Mesenchymal stem cell (in vitro differentiated cells and primary cell): Measurements from ENCODE around the gene CYSRT1.

Source experiments
- DNase-seq: peaks from one replicate; pipeline ENCODE4 v3.0.0-alpha.2; 2013
- H2AFZ ChIP-seq: one replicate; pipeline ENCODE4 v1.6.1; 2013; ENCODE audit warnings: low read depth, mild to moderate bottlenecking, control low read depth, inconsistent platforms, low read length, moderate library complexity
- H2AK5ac ChIP-seq: 2 replicates; pipeline ENCODE4 v1.6.1; 2013; ENCODE audit warnings: low read length, moderate library complexity, mild to moderate bottlenecking, inconsistent platforms; ENCODE audit not compliant: severe bottlenecking
- H2BK120ac ChIP-seq: one replicate; pipeline ENCODE4 v1.6.1; 2013; ENCODE audit warnings: low read depth, mild to moderate bottlenecking, inconsistent platforms, low read length, moderate library complexity
- H2BK12ac ChIP-seq, 2 experiments: one replicate each; pipeline ENCODE4 v1.6.1; 2013; ENCODE audit warnings: inconsistent platforms in 2 of 2, low read length in 2 of 2, mild to moderate bottlenecking in 2 of 2, moderate library complexity in 2 of 2, control low read depth in 1 of 2
- H2BK15ac ChIP-seq: one replicate; pipeline ENCODE4 v1.6.1; 2013; ENCODE audit warnings: mild to moderate bottlenecking, low read depth, inconsistent platforms; ENCODE audit not compliant: poor library complexity, severe bottlenecking
- H2BK5ac ChIP-seq: 2 replicates; pipeline ENCODE4 v1.6.1; 2013; ENCODE audit warnings: low read depth, mild to moderate bottlenecking, low read length, control low read depth, inconsistent platforms; ENCODE audit not compliant: poor library complexity, severe bottlenecking
- H3K14ac ChIP-seq, 2 experiments: one replicate each; pipeline ENCODE4 v1.6.1; 2013; ENCODE audit warnings: inconsistent platforms in 2 of 2, low read length in 2 of 2, control low read depth in 1 of 2, mild to moderate bottlenecking in 1 of 2, moderate library complexity in 1 of 2
- H3K18ac ChIP-seq, 2 experiments: one replicate each; pipeline ENCODE4 v1.6.1; 2013; ENCODE audit warnings: inconsistent platforms in 2 of 2, low read length in 2 of 2, control low read depth in 1 of 2, low read depth in 1 of 2, mild to moderate bottlenecking in 1 of 2
- H3K23ac ChIP-seq, 2 experiments: one replicate each; pipeline ENCODE4 v1.6.1; 2013; ENCODE audit warnings: inconsistent platforms in 2 of 2, low read length in 2 of 2, mild to moderate bottlenecking in 2 of 2, moderate library complexity in 2 of 2, control low read depth in 1 of 2
- H3K27ac ChIP-seq: 2 replicates; pipeline ENCODE4 v1.5.1; 2013; ENCODE audit warnings: mild to moderate bottlenecking, moderate library complexity, low read length, control low read depth, inconsistent platforms; ENCODE audit not compliant: poor library complexity, severe bottlenecking
- H3K27me3 ChIP-seq, 2 experiments: 2 replicates each; pipeline versions ENCODE4 v1.6.1 to v1.7.0; 2013; ENCODE audit warnings: low read length in 2 of 2, mild to moderate bottlenecking in 2 of 2, moderate library complexity in 2 of 2, control low read depth in 1 of 2, inconsistent platforms in 1 of 2; ENCODE audit not compliant: control insufficient read depth in 1 of 2, insufficient read depth in 1 of 2
- H3K36me3 ChIP-seq, 2 experiments: 2 replicates each; pipeline versions ENCODE4 v1.6.1 to v1.7.0; 2013; ENCODE audit warnings: low read length in 2 of 2, control low read depth in 1 of 2, inconsistent platforms in 1 of 2, low read depth in 1 of 2, mild to moderate bottlenecking in 1 of 2; ENCODE audit not compliant: insufficient read depth in 2 of 2, control insufficient read depth in 1 of 2
- H3K4ac ChIP-seq, 2 experiments: one replicate each; pipeline ENCODE4 v1.6.1; 2013; ENCODE audit warnings: inconsistent platforms in 2 of 2, low read length in 2 of 2, mild to moderate bottlenecking in 2 of 2, moderate library complexity in 2 of 2, control low read depth in 1 of 2, low read depth in 1 of 2
- H3K4me1 ChIP-seq: 2 replicates; pipeline ENCODE4 v1.6.1; 2013; ENCODE audit warnings: low read depth, low read length, control low read depth; ENCODE audit not compliant: control insufficient read depth, insufficient read depth
- H3K4me2 ChIP-seq: 2 replicates; pipeline ENCODE4 v1.6.1; 2013; ENCODE audit warnings: low read length, mild to moderate bottlenecking, inconsistent platforms; ENCODE audit not compliant: poor library complexity, severe bottlenecking
- H3K4me3 ChIP-seq, 2 experiments: 2 replicates each; pipeline versions ENCODE4 v1.5.1 to v1.7.0; 2013; ENCODE audit warnings: low read length in 2 of 2, mild to moderate bottlenecking in 2 of 2, control low read depth in 1 of 2, low read depth in 1 of 2; ENCODE audit not compliant: insufficient read depth in 1 of 2
- H3K79me1 ChIP-seq: replicated peaks from 2 replicates; pipeline ENCODE4 v1.6.1; 2013; ENCODE audit warnings: mild to moderate bottlenecking, control low read depth, low read length, inconsistent platforms; ENCODE audit not compliant: poor library complexity, severe bottlenecking
- H3K9ac ChIP-seq: 2 replicates; pipeline ENCODE4 v1.7.0; 2013; ENCODE audit warnings: mild to moderate bottlenecking, low read length, moderate library complexity
- H3K9me3 ChIP-seq: 2 replicates; pipeline ENCODE4 v1.7.0; 2013; ENCODE audit warnings: mild to moderate bottlenecking, low read length; ENCODE audit not compliant: control insufficient read depth
- H4K8ac ChIP-seq: one replicate; pipeline ENCODE4 v1.6.1; 2013; ENCODE audit warnings: inconsistent platforms, mild to moderate bottlenecking, low read length, moderate library complexity
- H4K91ac ChIP-seq: one replicate; pipeline ENCODE4 v1.6.1; 2013; ENCODE audit warnings: mild to moderate bottlenecking, low read length, inconsistent platforms
- WGBS: methylation state at CpG from one replicate; pipeline ENCODE4 v1.1.7; 2013; ENCODE audit warnings: mixed read lengths; 5-methylcytosine and 5-hydroxymethylcytosine counted together

The CYSRT1 gene

GRCh38 chr9:137273095-137273490 lies 48.1 kb downstream of the CYSRT1 start:
- no peak overlapping the region for H3K4me2 ChIP-seq
- no peak overlapping the region for H2AFZ ChIP-seq
- H3K23ac ChIP-seq, result no peak overlapping the region
- peaks cover 41% of the 10 kb centered on the region for H3K4me1 ChIP-seq
- H3K14ac ChIP-seq, result no peak overlapping the region
- H2BK5ac ChIP-seq, result no peak overlapping the region
- peaks cover 46 to 64% of the 10 kb centered on the region in 2 experiments for H3K36me3 ChIP-seq
- peaks cover 34% of the 10 kb centered on the region for H3K79me1 ChIP-seq
- no peaks in the 10 kb centered on the region for H3K9me3 ChIP-seq
- no peak overlapping the region for H2BK15ac ChIP-seq
- peak overlapping the region; percentile 44 for H4K91ac ChIP-seq
- no peak overlapping the region for H4K8ac ChIP-seq
- 82% methylated on average over 13 of the region's 13 CpGs for WGBS
- H3K4ac ChIP-seq, result no peak overlapping the region
- H3K9ac ChIP-seq, result no peak overlapping the region
- H2BK12ac ChIP-seq, result no peak overlapping the region
- no peak overlapping the region for H2AK5ac ChIP-seq
- no peak overlapping the region for H3K27ac ChIP-seq
- peaks cover 0 to 6% of the 10 kb centered on the region in 2 experiments for H3K27me3 ChIP-seq
- DNase-seq, result no peak
- H2BK120ac ChIP-seq, result no peak overlapping the region
- H3K4me3 ChIP-seq, result no peak overlapping the region
- H3K18ac ChIP-seq, result no peak overlapping the region

GRCh38 chr9:137273611-137274320 lies 48.8 kb downstream of the CYSRT1 start:
- Histone ChIP-seq H2BK120ac (peak overlapping the region; percentile 21), H3K4ac (no peak overlapping the region), H3K79me1 (peaks cover 33% of the 10 kb centered on the region), H3K4me3 (no peak overlapping the region), H3K4me1 (peaks cover 46% of the 10 kb centered on the region), H3K23ac (peak overlapping the region in 1 of 2 experiments; percentile 48), H3K14ac (no peak overlapping the region), H2BK15ac (no peak overlapping the region), H3K27ac (no peak overlapping the region), H2BK12ac (no peak overlapping the region), H3K18ac (no peak overlapping the region), H3K36me3 (peaks cover 39 to 63% of the 10 kb centered on the region in 2 experiments), H4K91ac (peak overlapping the region; percentile 56), H4K8ac (peak overlapping the region; percentile 7), H2BK5ac (no peak overlapping the region), H3K9ac (no peak overlapping the region), H3K9me3 (no peaks in the 10 kb centered on the region), H2AK5ac (no peak overlapping the region), H3K4me2 (no peak overlapping the region), H3K27me3 (peaks cover 0 to 10% of the 10 kb centered on the region in 2 experiments), H2AFZ (no peak overlapping the region)
- 92% methylated on average over 15 of the region's 15 CpGs for WGBS
- DNase-seq, result no peak

- Histone ChIP-seq H3K79me1 (peaks cover 39% of the 10 kb centered on the region), H3K4ac (peak overlapping the region; percentile 29 to 45), H3K4me2 (no peak overlapping the region), H4K8ac (peak overlapping the region; percentile 16), H3K14ac (no peak overlapping the region), H2BK5ac (no peak overlapping the region), H3K9me3 (no peaks in the 10 kb centered on the region), H3K18ac (peak overlapping the region; percentile 13 to 98), H2BK12ac (peak overlapping the region in 1 of 2 experiments; percentile 97), H3K9ac (no peak overlapping the region), H3K4me1 (peaks cover 53% of the 10 kb centered on the region), H2AFZ (no peak overlapping the region), H2BK120ac (peak overlapping the region; percentile 64), H4K91ac (peak overlapping the region; percentile 99), H3K4me3 (no peak overlapping the region), H3K27me3 (peaks cover 0 to 23% of the 10 kb centered on the region in 2 experiments), H3K27ac (no peak overlapping the region), H2AK5ac (no peak overlapping the region), H2BK15ac (peak overlapping the region; percentile 73), H3K36me3 (peaks cover 27 to 64% of the 10 kb centered on the region in 2 experiments), H3K23ac (peak overlapping the region in 1 of 2 experiments; percentile 2)
- 92% methylated on average over 10 of the region's 10 CpGs for WGBS
- no peak for DNase-seq
These were observed 50.2 kb downstream of the CYSRT1 start for GRCh38 chr9:137275203-137275587.
